Measurements from ENCODE around the gene KCNQ5. TPM values are rescaled to one million over a fixed set of nuclear protein-coding genes. Genes with fewer than 3 reads are reported as not detected.

KCNQ5 gene
- total RNA-seq, 1 experiment from 2014 or later, result 0.07 TPM

DNA sequence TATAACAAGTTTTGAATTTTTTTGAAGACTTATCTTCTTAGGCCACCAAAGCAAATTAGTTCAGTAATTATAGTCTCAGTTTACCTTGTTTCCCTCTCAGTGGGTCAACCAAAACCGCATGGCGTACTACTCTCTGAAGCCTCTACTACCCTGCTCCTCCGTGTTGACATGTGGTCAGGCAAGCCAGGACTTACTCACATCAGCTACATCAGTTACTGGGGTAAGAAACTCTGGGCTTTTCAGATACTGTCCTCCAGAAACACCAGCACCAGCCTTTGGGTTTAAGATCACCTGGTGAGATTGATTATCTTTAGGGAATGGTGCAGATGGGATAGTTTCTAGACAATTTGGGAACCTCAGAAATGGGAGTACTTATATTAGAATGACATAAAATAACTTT is 55.1 kb downstream of the KCNQ5 start:
- Histone ChIP-seq H3K9me3 (ENCODE audit: control insufficient read depth, low read depth, low read length) (no peaks in the 10 kb centered on the region), H3K23me2 (ENCODE audit: insufficient read length, low read depth, low read length, poor library complexity, severe bottlenecking) (no peaks in the 10 kb centered on the region), H3K4me1 (ENCODE audit: insufficient read depth, low read length) (no peaks in the 10 kb centered on the region), H4K5ac (ENCODE audit: insufficient read length, low read depth, low read length) (no peak overlapping the region), H3K9ac (ENCODE audit: extremely low read depth, insufficient read length, low read length) (no peak overlapping the region), H3K4me2 (ENCODE audit: insufficient read depth, insufficient read length, low read length) (no peak overlapping the region), H3K14ac (ENCODE audit: insufficient read depth, low read length) (no peak overlapping the region), H3K18ac (ENCODE audit: insufficient read length, low read depth, low read length) (no peak overlapping the region), H3K79me1 (ENCODE audit: insufficient read depth, low read depth, low read length, poor library complexity, severe bottlenecking) (no peaks in the 10 kb centered on the region), H3K27ac (ENCODE audit: insufficient read length, low read depth, low read length) (no peak overlapping the region), H2BK15ac (ENCODE audit: low read depth, low read length) (no peak overlapping the region), H4K20me1 (ENCODE audit: control insufficient read depth, insufficient read depth, insufficient read length) (no peaks in the 10 kb centered on the region), H2BK120ac (ENCODE audit: low read depth, low read length, poor library complexity, severe bottlenecking) (no peak overlapping the region), H2BK12ac (ENCODE audit: insufficient read length, low read depth, low read length) (no peak overlapping the region), H3K4ac (ENCODE audit: low read depth, low read length) (no peak overlapping the region), H4K8ac (replicated peaks; ENCODE audit: insufficient read length, low read depth, low read length) (no peak overlapping the region), H3T11ph (ENCODE audit: low read length) (no peak overlapping the region), H2BK20ac (ENCODE audit: low read depth, low read length, poor library complexity, severe bottlenecking) (no peak overlapping the region), H3K23ac (ENCODE audit: insufficient read length, low read depth, low read length) (no peak overlapping the region), H3K56ac (ENCODE audit: insufficient read length, low read depth, low read length) (no peak overlapping the region), H3K27me3 (ENCODE audit: insufficient read depth, low read length) (no peaks in the 10 kb centered on the region), H2BK5ac (ENCODE audit: insufficient read length, low read length) (no peak overlapping the region), H3K79me2 (ENCODE audit: insufficient read depth, low read length) (no peaks in the 10 kb centered on the region), H2AFZ (ENCODE audit: low read length) (no peak overlapping the region), H2AK5ac (ENCODE audit: insufficient read length, low read length) (no peak overlapping the region), H4K91ac (ENCODE audit: insufficient read length, low read depth, low read length) (no peak overlapping the region)
- H3K27ac Mint-ChIP-seq, result no peak overlapping the region
- no peak overlapping the region for H3K4me3 Mint-ChIP-seq
- H3K36me3 Mint-ChIP-seq (ENCODE audit: insufficient read depth in 1 of 3, low read depth in 3 of 3), result no peaks in the 10 kb centered on the region
- DNase-seq, result no peak
- H3K9me3 Mint-ChIP-seq, result no peaks in the 10 kb centered on the region
- no peaks in the 10 kb centered on the region for H3K4me1 Mint-ChIP-seq
- WGBS (ENCODE audit: extremely low coverage, insufficient read length, low lambda C conversion rate), result no CpG with 5 or more reads among the region's 3 CpGs
- no peaks in the 10 kb centered on the region for H3K27me3 Mint-ChIP-seq (ENCODE audit: low read depth)
- TF ChIP-seq, protein P1, sequence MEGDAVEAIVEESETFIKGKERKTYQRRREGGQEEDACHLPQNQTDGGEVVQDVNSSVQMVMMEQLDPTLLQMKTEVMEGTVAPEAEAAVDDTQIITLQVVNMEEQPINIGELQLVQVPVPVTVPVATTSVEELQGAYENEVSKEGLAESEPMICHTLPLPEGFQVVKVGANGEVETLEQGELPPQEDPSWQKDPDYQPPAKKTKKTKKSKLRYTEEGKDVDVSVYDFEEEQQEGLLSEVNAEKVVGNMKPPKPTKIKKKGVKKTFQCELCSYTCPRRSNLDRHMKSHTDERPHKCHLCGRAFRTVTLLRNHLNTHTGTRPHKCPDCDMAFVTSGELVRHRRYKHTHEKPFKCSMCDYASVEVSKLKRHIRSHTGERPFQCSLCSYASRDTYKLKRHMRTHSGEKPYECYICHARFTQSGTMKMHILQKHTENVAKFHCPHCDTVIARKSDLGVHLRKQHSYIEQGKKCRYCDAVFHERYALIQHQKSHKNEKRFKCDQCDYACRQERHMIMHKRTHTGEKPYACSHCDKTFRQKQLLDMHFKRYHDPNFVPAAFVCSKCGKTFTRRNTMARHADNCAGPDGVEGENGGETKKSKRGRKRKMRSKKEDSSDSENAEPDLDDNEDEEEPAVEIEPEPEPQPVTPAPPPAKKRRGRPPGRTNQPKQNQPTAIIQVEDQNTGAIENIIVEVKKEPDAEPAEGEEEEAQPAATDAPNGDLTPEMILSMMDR (conservative IDR thresholded peaks at IDR 0.05), result no peak

Measured in H9 (cell line).